GM21576 (cell line): ENCODE data around the gene SLFN13.
"Not testable (repeated sequence)": the region's sequence is repeated elsewhere in the genome, so short reads cannot be mapped to it uniquely, and the experiment has no call there.

ENCODE experiments used
- ATAC-seq: cut with Tn5 transposase; IDR thresholded peaks from one replicate; pipeline ENCODE4 v1.9.1; 2021; ENCODE audit warnings: mild to moderate bottlenecking, moderate library complexity; ENCODE audit not compliant: unreplicated experiment

SLFN13 gene

GRCh38 chr17:35432176-35433074 lies 16.1 kb downstream of the SLFN13 start, which contains the start of gene SLFN12:
Gene SLFN12 (minus strand): TSS chr17:35432500. CDS start chr17:35423028, 9,472 bp downstream.
- peak; percentile 73 for ATAC-seq

DNA sequence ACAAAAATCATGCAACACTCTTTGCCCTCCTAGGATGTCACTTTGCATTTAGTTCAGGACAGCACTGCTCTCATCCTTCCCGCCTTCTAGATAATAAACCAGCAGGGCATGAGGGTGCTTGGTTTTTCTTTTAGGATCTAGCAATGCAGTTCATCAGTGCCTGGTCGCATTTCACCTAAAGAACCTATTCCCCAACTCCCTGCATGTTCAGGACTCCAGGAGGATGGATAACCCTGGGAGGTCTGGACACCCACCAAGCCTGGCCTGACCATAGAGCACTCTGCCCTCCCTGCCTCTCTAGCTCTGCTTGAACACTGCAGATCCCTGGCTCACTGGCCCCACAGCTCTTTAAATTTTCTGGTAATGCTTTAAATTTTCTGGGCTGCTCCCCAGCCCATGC lies 18.9 kb downstream of the SLFN13 start:
- no peak for ATAC-seq

DNA sequence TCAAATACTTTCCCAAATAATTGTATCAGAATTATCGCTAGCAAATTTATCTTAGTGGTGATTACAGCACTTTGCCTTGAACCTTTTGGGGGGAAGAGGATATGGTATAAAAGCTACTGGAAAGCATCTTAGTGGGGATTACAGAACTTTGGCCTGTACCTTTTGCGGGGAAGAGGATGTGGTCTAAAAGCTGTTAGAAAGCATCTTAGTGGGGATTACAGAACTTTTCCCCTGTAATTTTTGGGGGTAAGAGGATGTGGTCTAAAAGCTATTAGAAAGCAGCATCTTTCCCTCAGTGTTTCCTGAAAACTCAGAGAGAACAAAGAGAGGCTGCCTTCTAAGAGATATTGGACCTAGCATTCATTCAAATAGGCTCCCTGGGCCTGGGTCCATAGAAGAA lies 20.3 kb downstream of the SLFN13 start:
- ATAC-seq: no peak

GRCh38 chr17:35423761-35424160 lies 24.8 kb downstream of the SLFN13 start:
- no peak for ATAC-seq

DNA sequence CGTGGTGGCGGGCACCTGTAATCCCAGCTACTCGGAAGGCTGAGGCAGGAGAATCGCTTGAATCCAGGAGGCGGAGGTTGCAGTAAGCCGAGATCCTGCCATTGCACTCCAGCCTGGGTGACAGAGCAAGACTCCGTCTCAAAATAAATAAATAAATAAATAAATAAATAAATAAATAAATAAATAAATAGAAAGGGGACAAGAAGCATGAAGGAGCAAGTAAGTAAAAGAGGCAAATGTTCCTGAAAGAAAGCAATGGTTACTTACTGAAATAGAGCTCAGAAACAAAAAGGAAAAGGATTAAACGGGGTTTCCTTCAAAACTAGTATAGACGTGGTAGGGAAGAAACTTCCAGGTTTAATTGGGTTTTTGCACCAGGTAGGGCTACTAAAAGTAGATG lies 27.5 kb downstream of the SLFN13 start:
- ATAC-seq: not testable (repeated sequence)

DNA sequence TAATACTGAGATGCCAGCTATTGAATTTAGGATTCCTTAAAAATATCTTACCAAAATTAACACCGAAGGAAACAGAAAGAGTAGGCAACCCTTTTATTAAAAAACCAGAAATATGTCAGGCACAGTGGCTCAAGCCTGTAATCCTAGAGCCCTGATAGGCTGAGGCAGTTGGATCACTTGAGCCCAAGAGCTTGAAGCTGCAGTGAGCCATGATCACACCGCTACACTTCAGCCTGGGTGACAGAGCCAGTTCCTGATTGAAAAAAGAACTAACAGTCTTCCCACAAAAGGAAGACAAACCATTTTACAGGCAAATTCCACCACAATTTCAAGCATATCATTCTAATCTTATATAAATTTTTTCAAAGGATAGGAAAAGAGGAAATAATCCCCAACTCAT lies 31.9 kb downstream of the SLFN13 start:
- ATAC-seq: no peak

DNA sequence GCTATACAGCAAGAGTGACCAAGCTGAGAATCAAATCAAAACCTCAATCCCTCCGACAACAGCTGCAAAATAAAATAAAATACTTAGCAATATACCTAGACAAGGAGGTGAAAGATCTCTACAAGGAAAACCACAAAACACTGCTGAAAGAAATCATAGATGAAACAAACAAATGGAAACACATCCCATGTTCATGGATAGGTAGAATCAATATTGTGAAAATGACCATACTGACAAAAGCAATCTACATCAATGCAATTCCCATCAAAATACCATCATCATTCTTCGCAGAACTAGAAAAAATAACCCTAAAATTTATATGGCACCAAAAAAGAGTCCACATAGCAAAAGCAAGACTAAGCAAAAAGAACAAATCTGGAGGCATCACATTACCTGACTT lies 33.9 kb downstream of the SLFN13 start:
- not testable (repeated sequence) for ATAC-seq

DNA sequence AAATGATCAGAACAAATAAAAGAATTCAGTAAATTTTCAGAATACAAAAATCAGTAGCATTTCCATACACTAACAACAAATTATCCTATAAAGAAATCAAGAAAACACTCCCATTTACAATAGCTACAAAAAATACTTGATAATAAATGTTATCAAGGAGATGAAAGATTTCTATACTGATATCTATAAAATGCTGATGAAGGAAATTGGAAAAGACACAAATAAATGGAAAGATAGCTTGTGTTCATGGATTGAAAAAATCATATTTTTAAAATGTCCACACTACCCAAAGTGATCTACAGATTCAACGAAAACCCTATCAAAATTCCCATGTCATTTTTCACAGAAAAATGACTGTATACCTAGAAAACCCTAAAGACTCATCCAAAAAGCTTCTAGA lies 34.3 kb downstream of the SLFN13 start:
- ATAC-seq: no peak

- no peak for ATAC-seq
These were observed 41.0 kb downstream of the SLFN13 start for GRCh38 chr17:35407531-35407930.

GRCh38 chr17:35406568-35406967 lies 42.0 kb downstream of the SLFN13 start:
- ATAC-seq: no peak

GRCh38 chr17:35404360-35404759 lies 44.2 kb downstream of the SLFN13 start:
- ATAC-seq: no peak

- ATAC-seq: not testable (repeated sequence)
These were observed 54.8 kb downstream of the SLFN13 start for GRCh38 chr17:35393783-35394182.

GRCh38 chr17:35390663-35391062 lies 57.9 kb downstream of the SLFN13 start:
- no peak for ATAC-seq

GRCh38 chr17:35390156-35390555 lies 58.4 kb downstream of the SLFN13 start:
- ATAC-seq: no peak

GRCh38 chr17:35387496-35387895 lies 61.1 kb downstream of the SLFN13 start:
- no peak for ATAC-seq
